Nephron (organoid): ENCODE measurements around the gene SLC7A10.
A peak's percentile ranks its signal among the peaks of the same experiment; 100 is the strongest.

Experiments
- H3K27ac Mint-ChIP-seq, 3 experiments: 2 replicates each; pipeline ENCODE4 v1.8.0; 2020; ENCODE audit warnings: mixed read lengths in 3 of 3, mild to moderate bottlenecking in 2 of 3, moderate library complexity in 1 of 3
- H3K27me3 Mint-ChIP-seq: 2 replicates; pipeline ENCODE4 v1.8.0; 2021; ENCODE audit warnings: low read depth, mild to moderate bottlenecking, moderate library complexity, mixed read lengths
- H3K36me3 Mint-ChIP-seq: 2 replicates; pipeline ENCODE4 v1.8.0; 2020; ENCODE audit warnings: low read depth, mixed read lengths
- H3K4me1 Mint-ChIP-seq: 2 replicates; pipeline ENCODE4 v1.8.0; 2020; ENCODE audit warnings: mixed read lengths
- H3K4me3 Mint-ChIP-seq, 3 experiments: 2 replicates each; pipeline ENCODE4 v1.8.0; 2020; ENCODE audit warnings: mild to moderate bottlenecking in 3 of 3, mixed read lengths in 3 of 3, moderate library complexity in 2 of 3
- H3K9me3 Mint-ChIP-seq: 2 replicates; pipeline ENCODE4 v1.8.0; 2020; ENCODE audit warnings: mixed read lengths
- CTCF ChIP-seq, 3 experiments: fragments of 200-600 bp; sonication (generic); IDR thresholded peaks; one replicate each; pipeline ENCODE4 v1.5.0; 2021; ENCODE audit warnings: antibody characterized with exemption in 3 of 3; ENCODE audit not compliant: unreplicated experiment in 3 of 3

Gene SLC7A10

GRCh38 chr19:33201886-33202545 is 23.6 kb downstream of the SLC7A10 start:
- Mint-ChIP-seq H3K27ac (no peak overlapping the region), H3K36me3 (peaks cover 6% of the 10 kb centered on the region), H3K27me3 (no peaks in the 10 kb centered on the region), H3K4me3 (no peak overlapping the region), H3K9me3 (no peaks in the 10 kb centered on the region), H3K4me1 (no peaks in the 10 kb centered on the region)
- TF ChIP-seq CTCF (IDR thresholded peaks at IDR 0.05; ENCODE audit: unreplicated experiment in 3 of 3), result no peak

- H3K27ac Mint-ChIP-seq, result no peak overlapping the region
- TF ChIP-seq CTCF (IDR thresholded peaks at IDR 0.05; ENCODE audit: unreplicated experiment in 3 of 3), result no peak
- no peak overlapping the region for H3K4me3 Mint-ChIP-seq
Measured at GRCh38 chr19:33201473-33201872, 24.2 kb downstream of the SLC7A10 start.

GRCh38 chr19:33199441-33200265 is 26.0 kb downstream of the SLC7A10 start:
- TF ChIP-seq CTCF (IDR thresholded peaks at IDR 0.05; ENCODE audit: unreplicated experiment in 3 of 3), result no peak
- no peak overlapping the region for H3K4me3 Mint-ChIP-seq

More at GRCh38 chr19:33201473-33201872, 24.2 kb downstream of the SLC7A10 start:
- Mint-ChIP-seq H3K27me3 (no peaks in the 10 kb centered on the region), H3K36me3 (peaks cover 6% of the 10 kb centered on the region), H3K4me1 (no peaks in the 10 kb centered on the region), H3K9me3 (no peaks in the 10 kb centered on the region)

GRCh38 chr19:33198169-33198568 is 27.5 kb downstream of the SLC7A10 start:
- Mint-ChIP-seq H3K9me3 (no peaks in the 10 kb centered on the region), H3K4me3 (no peak overlapping the region), H3K27me3 (peaks cover 5% of the 10 kb centered on the region), H3K4me1 (no peaks in the 10 kb centered on the region), H3K27ac (no peak overlapping the region), H3K36me3 (peaks cover 5% of the 10 kb centered on the region)
- no peak for TF ChIP-seq CTCF (IDR thresholded peaks at IDR 0.05; ENCODE audit: unreplicated experiment in 3 of 3)

More at GRCh38 chr19:33199441-33200265, 26.0 kb downstream of the SLC7A10 start:
- no peak overlapping the region for H3K27ac Mint-ChIP-seq
- H3K27me3 Mint-ChIP-seq, result no peaks in the 10 kb centered on the region
- H3K9me3 Mint-ChIP-seq, result no peaks in the 10 kb centered on the region
- H3K36me3 Mint-ChIP-seq, result peaks cover 6% of the 10 kb centered on the region
- H3K4me1 Mint-ChIP-seq, result no peaks in the 10 kb centered on the region

GRCh38 chr19:33197591-33198000 is 28.1 kb downstream of the SLC7A10 start:
- no peak for TF ChIP-seq CTCF (IDR thresholded peaks at IDR 0.05; ENCODE audit: unreplicated experiment in 3 of 3)
- no peaks in the 10 kb centered on the region for H3K36me3 Mint-ChIP-seq
- no peaks in the 10 kb centered on the region for H3K4me1 Mint-ChIP-seq
- peak overlapping the region in 1 of 3 experiments; percentile 86 for H3K4me3 Mint-ChIP-seq
- H3K9me3 Mint-ChIP-seq, result no peaks in the 10 kb centered on the region
- H3K27ac Mint-ChIP-seq, result no peak overlapping the region
- peaks cover 6% of the 10 kb centered on the region for H3K27me3 Mint-ChIP-seq
